HepG2 (cell line): ENCODE results near the gene DNAJA3. TPM values are rescaled to one million over a fixed set of nuclear protein-coding genes. Genes with fewer than 3 reads are reported as not detected.

ENCODE experiments used
- KDM4B ChIP-seq: sonication (generic); formaldehyde crosslinking; IDR thresholded peaks from 2 replicates; pipeline ENCODE4 v1.4.0; 2020; ENCODE audit warnings: missing genetic modification reagents
- MBD4 ChIP-seq: IDR thresholded peaks from 2 replicates; pipeline ENCODE4 v1.6.1; 2012; ENCODE audit warnings: low read length, inconsistent platforms, borderline replicate concordance
- ZNF790 ChIP-seq: sonication (generic); formaldehyde crosslinking; IDR thresholded peaks from 2 replicates; pipeline ENCODE4 v1.8.0; 2022; ENCODE audit warnings: missing genetic modification reagents, mild to moderate bottlenecking, borderline replicate concordance
- polyA plus RNA-seq, 8 experiments: library from polyadenylated mRNA; depleted of rRNA in 3 of 8; stranded (reverse) in 7 of 8; unstranded in 1 of 8; fragments of >200 nt; fragmentation: Illumina TruSeq in 4 of 8; extraction: Trizol in 4 of 8; gene quantifications; 2 replicates each; pipeline versions ENCODE4 v1.2.1 to v1.2.3, GENCODE V29; 2011 to 2016; ENCODE audit warnings: low read depth in 4 of 8, missing spikeins in 1 of 8, mixed read lengths in 1 of 8; ENCODE audit not compliant: insufficient read depth in 1 of 8
- total RNA-seq, 5 experiments: library from RNA; depleted of rRNA; stranded (reverse); fragments of >200 nt; fragmentation: Illumina TruSeq; extraction: Trizol; gene quantifications; 2 replicates each; pipeline ENCODE4 v1.2.3, GENCODE V29; 2016; ENCODE audit warnings: low read depth in 1 of 5
- TF ChIP-seq, protein P1 (sequence below): sonication (generic); formaldehyde crosslinking; IDR thresholded peaks from 2 replicates; pipeline ENCODE4 v1.5.1; 2020; ENCODE audit warnings: mild to moderate bottlenecking, missing genetic modification reagents, borderline replicate concordance
- TF ChIP-seq, protein P2 (sequence below), 2 experiments: fragments of 450-650 bp in 1 of 2; sonication (generic) in 1 of 2; formaldehyde crosslinking in 1 of 2; IDR thresholded peaks; 2 replicates each; pipeline versions ENCODE4 v1.6.1 to v1.8.0; 2016 to 2022; ENCODE audit warnings: antibody characterized with exemption in 1 of 2, mild to moderate bottlenecking in 1 of 2, missing genetic modification reagents in 1 of 2
- TF ChIP-seq, protein P3 (sequence below): sonication (generic); formaldehyde crosslinking; IDR thresholded peaks from 2 replicates; pipeline ENCODE4 v1.4.0; 2020; ENCODE audit warnings: missing genetic modification reagents, mild to moderate bottlenecking, borderline replicate concordance
- TF ChIP-seq, protein P4 (sequence below): IDR thresholded peaks from 2 replicates; pipeline ENCODE4 v1.4.0; 2020; ENCODE audit warnings: mild to moderate bottlenecking, missing genetic modification reagents

The DNAJA3 gene
- total and polyA plus RNA-seq, 2 of the 13 experiments (the other 11 are each of a cell fraction or from before 2014, with no cell fraction given), result 77.0 to 83.3 TPM

DNA sequence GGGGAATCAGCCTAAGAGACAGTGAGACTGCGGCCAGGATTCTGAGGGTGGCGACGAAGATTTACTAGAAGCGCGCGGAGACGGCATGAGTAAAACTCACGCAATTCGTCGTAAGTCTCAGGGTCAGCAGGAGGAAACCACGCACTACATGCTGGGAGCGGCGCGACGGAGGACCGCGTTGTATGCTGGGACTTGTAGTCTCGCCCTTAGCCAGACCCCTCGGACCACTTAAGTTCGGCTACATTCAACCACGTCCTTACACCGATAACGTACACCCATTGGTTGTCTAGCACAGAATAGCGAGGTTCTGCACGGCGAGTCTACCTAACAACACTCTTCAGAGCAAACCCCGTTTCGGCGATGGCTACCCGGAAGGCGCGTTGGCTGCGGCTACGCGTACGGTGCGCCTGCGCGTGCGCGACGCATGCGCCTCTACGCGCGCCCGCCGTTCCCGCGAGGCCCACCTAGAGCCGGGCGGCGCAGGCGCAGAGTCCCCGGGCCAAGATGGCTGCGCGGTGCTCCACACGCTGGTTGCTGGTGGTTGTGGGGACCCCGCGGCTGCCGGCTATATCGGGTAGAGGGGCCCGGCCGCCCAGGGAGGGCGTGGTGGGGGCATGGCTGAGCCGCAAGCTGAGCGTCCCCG, at the start of gene DNAJA3 (continued):
- TF ChIP-seq, protein P1, sequence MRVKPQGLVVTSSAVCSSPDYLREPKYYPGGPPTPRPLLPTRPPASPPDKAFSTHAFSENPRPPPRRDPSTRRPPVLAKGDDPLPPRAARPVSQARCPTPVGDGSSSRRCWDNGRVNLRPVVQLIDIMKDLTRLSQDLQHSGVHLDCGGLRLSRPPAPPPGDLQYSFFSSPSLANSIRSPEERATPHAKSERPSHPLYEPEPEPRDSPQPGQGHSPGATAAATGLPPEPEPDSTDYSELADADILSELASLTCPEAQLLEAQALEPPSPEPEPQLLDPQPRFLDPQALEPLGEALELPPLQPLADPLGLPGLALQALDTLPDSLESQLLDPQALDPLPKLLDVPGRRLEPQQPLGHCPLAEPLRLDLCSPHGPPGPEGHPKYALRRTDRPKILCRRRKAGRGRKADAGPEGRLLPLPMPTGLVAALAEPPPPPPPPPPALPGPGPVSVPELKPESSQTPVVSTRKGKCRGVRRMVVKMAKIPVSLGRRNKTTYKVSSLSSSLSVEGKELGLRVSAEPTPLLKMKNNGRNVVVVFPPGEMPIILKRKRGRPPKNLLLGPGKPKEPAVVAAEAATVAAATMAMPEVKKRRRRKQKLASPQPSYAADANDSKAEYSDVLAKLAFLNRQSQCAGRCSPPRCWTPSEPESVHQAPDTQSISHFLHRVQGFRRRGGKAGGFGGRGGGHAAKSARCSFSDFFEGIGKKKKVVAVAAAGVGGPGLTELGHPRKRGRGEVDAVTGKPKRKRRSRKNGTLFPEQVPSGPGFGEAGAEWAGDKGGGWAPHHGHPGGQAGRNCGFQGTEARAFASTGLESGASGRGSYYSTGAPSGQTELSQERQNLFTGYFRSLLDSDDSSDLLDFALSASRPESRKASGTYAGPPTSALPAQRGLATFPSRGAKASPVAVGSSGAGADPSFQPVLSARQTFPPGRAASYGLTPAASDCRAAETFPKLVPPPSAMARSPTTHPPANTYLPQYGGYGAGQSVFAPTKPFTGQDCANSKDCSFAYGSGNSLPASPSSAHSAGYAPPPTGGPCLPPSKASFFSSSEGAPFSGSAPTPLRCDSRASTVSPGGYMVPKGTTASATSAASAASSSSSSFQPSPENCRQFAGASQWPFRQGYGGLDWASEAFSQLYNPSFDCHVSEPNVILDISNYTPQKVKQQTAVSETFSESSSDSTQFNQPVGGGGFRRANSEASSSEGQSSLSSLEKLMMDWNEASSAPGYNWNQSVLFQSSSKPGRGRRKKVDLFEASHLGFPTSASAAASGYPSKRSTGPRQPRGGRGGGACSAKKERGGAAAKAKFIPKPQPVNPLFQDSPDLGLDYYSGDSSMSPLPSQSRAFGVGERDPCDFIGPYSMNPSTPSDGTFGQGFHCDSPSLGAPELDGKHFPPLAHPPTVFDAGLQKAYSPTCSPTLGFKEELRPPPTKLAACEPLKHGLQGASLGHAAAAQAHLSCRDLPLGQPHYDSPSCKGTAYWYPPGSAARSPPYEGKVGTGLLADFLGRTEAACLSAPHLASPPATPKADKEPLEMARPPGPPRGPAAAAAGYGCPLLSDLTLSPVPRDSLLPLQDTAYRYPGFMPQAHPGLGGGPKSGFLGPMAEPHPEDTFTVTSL (CRISPR knock-in tag), result no peak
- TF ChIP-seq KDM4B (CRISPR knock-in tag), result no peak
- no peak for TF ChIP-seq MBD4
- TF ChIP-seq ZNF790 (CRISPR knock-in tag), result no peak
- TF ChIP-seq, protein P2, sequence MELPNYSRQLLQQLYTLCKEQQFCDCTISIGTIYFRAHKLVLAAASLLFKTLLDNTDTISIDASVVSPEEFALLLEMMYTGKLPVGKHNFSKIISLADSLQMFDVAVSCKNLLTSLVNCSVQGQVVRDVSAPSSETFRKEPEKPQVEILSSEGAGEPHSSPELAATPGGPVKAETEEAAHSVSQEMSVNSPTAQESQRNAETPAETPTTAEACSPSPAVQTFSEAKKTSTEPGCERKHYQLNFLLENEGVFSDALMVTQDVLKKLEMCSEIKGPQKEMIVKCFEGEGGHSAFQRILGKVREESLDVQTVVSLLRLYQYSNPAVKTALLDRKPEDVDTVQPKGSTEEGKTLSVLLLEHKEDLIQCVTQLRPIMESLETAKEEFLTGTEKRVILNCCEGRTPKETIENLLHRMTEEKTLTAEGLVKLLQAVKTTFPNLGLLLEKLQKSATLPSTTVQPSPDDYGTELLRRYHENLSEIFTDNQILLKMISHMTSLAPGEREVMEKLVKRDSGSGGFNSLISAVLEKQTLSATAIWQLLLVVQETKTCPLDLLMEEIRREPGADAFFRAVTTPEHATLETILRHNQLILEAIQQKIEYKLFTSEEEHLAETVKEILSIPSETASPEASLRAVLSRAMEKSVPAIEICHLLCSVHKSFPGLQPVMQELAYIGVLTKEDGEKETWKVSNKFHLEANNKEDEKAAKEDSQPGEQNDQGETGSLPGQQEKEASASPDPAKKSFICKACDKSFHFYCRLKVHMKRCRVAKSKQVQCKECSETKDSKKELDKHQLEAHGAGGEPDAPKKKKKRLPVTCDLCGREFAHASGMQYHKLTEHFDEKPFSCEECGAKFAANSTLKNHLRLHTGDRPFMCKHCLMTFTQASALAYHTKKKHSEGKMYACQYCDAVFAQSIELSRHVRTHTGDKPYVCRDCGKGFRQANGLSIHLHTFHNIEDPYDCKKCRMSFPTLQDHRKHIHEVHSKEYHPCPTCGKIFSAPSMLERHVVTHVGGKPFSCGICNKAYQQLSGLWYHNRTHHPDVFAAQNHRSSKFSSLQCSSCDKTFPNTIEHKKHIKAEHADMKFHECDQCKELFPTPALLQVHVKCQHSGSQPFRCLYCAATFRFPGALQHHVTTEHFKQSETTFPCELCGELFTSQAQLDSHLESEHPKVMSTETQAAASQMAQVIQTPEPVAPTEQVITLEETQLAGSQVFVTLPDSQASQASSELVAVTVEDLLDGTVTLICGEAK (IDR thresholded peaks at IDR 0.05), result no peak
- TF ChIP-seq, protein P2 (CRISPR knock-in tag; IDR thresholded peaks at IDR 0.05), result peak; percentile 35; the same call in 1 of the 2 replicates
- TF ChIP-seq, protein P3, sequence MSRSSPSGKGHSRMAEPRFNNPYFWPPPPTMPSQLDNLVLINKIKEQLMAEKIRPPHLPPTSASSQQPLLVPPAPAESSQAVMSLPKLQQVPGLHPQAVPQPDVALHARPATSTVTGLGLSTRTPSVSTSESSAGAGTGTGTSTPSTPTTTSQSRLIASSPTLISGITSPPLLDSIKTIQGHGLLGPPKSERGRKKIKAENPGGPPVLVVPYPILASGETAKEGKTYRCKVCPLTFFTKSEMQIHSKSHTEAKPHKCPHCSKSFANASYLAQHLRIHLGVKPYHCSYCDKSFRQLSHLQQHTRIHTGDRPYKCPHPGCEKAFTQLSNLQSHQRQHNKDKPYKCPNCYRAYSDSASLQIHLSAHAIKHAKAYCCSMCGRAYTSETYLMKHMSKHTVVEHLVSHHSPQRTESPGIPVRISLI (CRISPR knock-in tag), result no peak
- TF ChIP-seq, protein P4, sequence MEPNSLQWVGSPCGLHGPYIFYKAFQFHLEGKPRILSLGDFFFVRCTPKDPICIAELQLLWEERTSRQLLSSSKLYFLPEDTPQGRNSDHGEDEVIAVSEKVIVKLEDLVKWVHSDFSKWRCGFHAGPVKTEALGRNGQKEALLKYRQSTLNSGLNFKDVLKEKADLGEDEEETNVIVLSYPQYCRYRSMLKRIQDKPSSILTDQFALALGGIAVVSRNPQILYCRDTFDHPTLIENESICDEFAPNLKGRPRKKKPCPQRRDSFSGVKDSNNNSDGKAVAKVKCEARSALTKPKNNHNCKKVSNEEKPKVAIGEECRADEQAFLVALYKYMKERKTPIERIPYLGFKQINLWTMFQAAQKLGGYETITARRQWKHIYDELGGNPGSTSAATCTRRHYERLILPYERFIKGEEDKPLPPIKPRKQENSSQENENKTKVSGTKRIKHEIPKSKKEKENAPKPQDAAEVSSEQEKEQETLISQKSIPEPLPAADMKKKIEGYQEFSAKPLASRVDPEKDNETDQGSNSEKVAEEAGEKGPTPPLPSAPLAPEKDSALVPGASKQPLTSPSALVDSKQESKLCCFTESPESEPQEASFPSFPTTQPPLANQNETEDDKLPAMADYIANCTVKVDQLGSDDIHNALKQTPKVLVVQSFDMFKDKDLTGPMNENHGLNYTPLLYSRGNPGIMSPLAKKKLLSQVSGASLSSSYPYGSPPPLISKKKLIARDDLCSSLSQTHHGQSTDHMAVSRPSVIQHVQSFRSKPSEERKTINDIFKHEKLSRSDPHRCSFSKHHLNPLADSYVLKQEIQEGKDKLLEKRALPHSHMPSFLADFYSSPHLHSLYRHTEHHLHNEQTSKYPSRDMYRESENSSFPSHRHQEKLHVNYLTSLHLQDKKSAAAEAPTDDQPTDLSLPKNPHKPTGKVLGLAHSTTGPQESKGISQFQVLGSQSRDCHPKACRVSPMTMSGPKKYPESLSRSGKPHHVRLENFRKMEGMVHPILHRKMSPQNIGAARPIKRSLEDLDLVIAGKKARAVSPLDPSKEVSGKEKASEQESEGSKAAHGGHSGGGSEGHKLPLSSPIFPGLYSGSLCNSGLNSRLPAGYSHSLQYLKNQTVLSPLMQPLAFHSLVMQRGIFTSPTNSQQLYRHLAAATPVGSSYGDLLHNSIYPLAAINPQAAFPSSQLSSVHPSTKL (CRISPR knock-in tag), result no peak
